CD14-positive monocyte (primary cell): ENCODE measurements around the gene INPP4B. TPM values are rescaled to one million over a fixed set of nuclear protein-coding genes. Genes with fewer than 3 reads are reported as not detected.

Source experiments
- DNase-seq, 3 donors: peaks; one replicate each; pipeline ENCODE4 v3.0.0-alpha.2; 2011 to 2022
- H2AFZ ChIP-seq: 2 replicates; pipeline ENCODE4 v1.6.0; 2012; ENCODE audit warnings: mild to moderate bottlenecking, low read depth, low read length, inconsistent platforms; ENCODE audit not compliant: insufficient read depth, poor library complexity, severe bottlenecking
- H3K27ac ChIP-seq, 2 donors: 1 replicate in 1 of 2; 2 replicates in 1 of 2; pipeline ENCODE4 v1.5.1; 2012 to 2013; ENCODE audit warnings: low read length in 2 of 2, control low read depth in 1 of 2, inconsistent platforms in 1 of 2, low read depth in 1 of 2, mild to moderate bottlenecking in 1 of 2
- H3K27me3 ChIP-seq, 2 donors: one replicate each; pipeline versions ENCODE4 v1.6.0 to v1.6.1; 2011 to 2013; ENCODE audit warnings: low read length in 2 of 2; ENCODE audit not compliant: control insufficient read depth in 2 of 2, insufficient read depth in 2 of 2
- H3K36me3 ChIP-seq, 2 donors: replicated peaks in 1 of 2; 1 replicate in 1 of 2; 2 replicates in 1 of 2; pipeline versions ENCODE4 v1.5.1 to v1.6.1; 2012 to 2013; ENCODE audit warnings: low read length in 2 of 2, control low read depth in 1 of 2, inconsistent platforms in 1 of 2, mild to moderate bottlenecking in 1 of 2; ENCODE audit not compliant: insufficient read depth in 2 of 2, control insufficient read depth in 1 of 2
- H3K4me1 ChIP-seq, 2 donors: 1 replicate in 1 of 2; 2 replicates in 1 of 2; pipeline versions ENCODE4 v1.5.1 to v1.6.1; 2012 to 2013; ENCODE audit warnings: low read length in 2 of 2, control low read depth in 1 of 2, inconsistent platforms in 1 of 2, mild to moderate bottlenecking in 1 of 2, moderate library complexity in 1 of 2; ENCODE audit not compliant: insufficient read depth in 2 of 2, control insufficient read depth in 1 of 2
- H3K4me2 ChIP-seq: replicated peaks from 2 replicates; pipeline ENCODE3; 2012; ENCODE audit warnings: low read length, moderate library complexity, mild to moderate bottlenecking; ENCODE audit not compliant: poor library complexity, severe bottlenecking; ENCODE audit errors: extremely low read depth
- H3K4me3 ChIP-seq, 3 experiments: fragments of 200-600 bp in 1 of 3; sonication (generic) in 1 of 3; replicated peaks in 1 of 3; 1 replicate in 2 of 3; 2 replicates in 1 of 3; pipeline ENCODE4 v1.5.1; 2011 to 2013; ENCODE audit warnings: low read length in 3 of 3, mild to moderate bottlenecking in 3 of 3, control low read depth in 2 of 3, low read depth in 2 of 3, inconsistent platforms in 1 of 3, moderate library complexity in 1 of 3
- H3K79me2 ChIP-seq: 2 replicates; pipeline ENCODE4 v1.6.0; 2012; ENCODE audit warnings: mild to moderate bottlenecking, control low read depth, inconsistent platforms, low read length, moderate library complexity; ENCODE audit not compliant: insufficient read depth
- H3K9ac ChIP-seq: 2 replicates; pipeline ENCODE4 v1.6.0; 2017; ENCODE audit warnings: low read length, mild to moderate bottlenecking; ENCODE audit not compliant: insufficient read depth, poor library complexity, severe bottlenecking
- H3K9me3 ChIP-seq, 2 donors: replicated peaks in 1 of 2; 1 replicate in 1 of 2; 2 replicates in 1 of 2; pipeline versions ENCODE4 v1.5.1 to v1.6.1; 2012 to 2013; ENCODE audit warnings: low read length in 2 of 2, control low read depth in 1 of 2; ENCODE audit not compliant: control insufficient read depth in 1 of 2, insufficient read depth in 1 of 2
- H4K20me1 ChIP-seq: 2 replicates; pipeline ENCODE4 v1.6.0; 2012; ENCODE audit warnings: mild to moderate bottlenecking, low read length, control low read depth, moderate library complexity; ENCODE audit not compliant: insufficient read depth
- H3K27ac Mint-ChIP-seq, 7 donors: one replicate each; pipeline ENCODE4 v1.8.0; 2020; ENCODE audit warnings: mild to moderate bottlenecking in 7 of 7, mixed read lengths in 7 of 7, moderate library complexity in 6 of 7, inconsistent platforms in 2 of 7
- H3K27me3 Mint-ChIP-seq, 3 donors: one replicate each; pipeline ENCODE4 v1.8.0; 2021 to 2022; ENCODE audit warnings: low read depth in 3 of 3, mild to moderate bottlenecking in 3 of 3, mixed read lengths in 3 of 3, moderate library complexity in 3 of 3, inconsistent platforms in 1 of 3
- H3K36me3 Mint-ChIP-seq, 2 donors: one replicate each; pipeline ENCODE4 v1.8.0; 2020; ENCODE audit warnings: mixed read lengths in 2 of 2, inconsistent platforms in 1 of 2, mild to moderate bottlenecking in 1 of 2
- H3K4me1 Mint-ChIP-seq: one replicate; pipeline ENCODE4 v1.8.0; 2020; ENCODE audit warnings: mild to moderate bottlenecking, mixed read lengths
- H3K4me3 Mint-ChIP-seq, 2 donors: one replicate each; pipeline ENCODE4 v1.8.0; 2020; ENCODE audit warnings: mild to moderate bottlenecking in 2 of 2, mixed read lengths in 2 of 2, moderate library complexity in 1 of 2
- H3K9me3 Mint-ChIP-seq, 7 donors: one replicate each; pipeline ENCODE4 v1.8.0; 2020 to 2022; ENCODE audit warnings: mixed read lengths in 7 of 7, mild to moderate bottlenecking in 6 of 7, moderate library complexity in 6 of 7, inconsistent platforms in 2 of 7
- WGBS: methylation state at CpG from one replicate; pipeline ENCODE4 v1.1.5; 2013; ENCODE audit warnings: missing lambda C conversion rate; ENCODE audit not compliant: insufficient coverage; 5-methylcytosine and 5-hydroxymethylcytosine counted together
- intact Hi-C, 2 donors: fragments of 100-400 bp; cut with micrococcal nuclease; formaldehyde crosslinking; loops; one replicate each; pipeline versions ENCODE4 v1.15.0 to v1.15.1; 2023
- polyA plus RNA-seq, 3 donors: library from polyadenylated mRNA; depleted of rRNA in 1 of 3; unstranded in 2 of 3; stranded (reverse) in 1 of 3; fragments of 300-500 nt in 2 of 3; fragments of >200 nt in 1 of 3; fragmentation: Illumina TruSeq in 2 of 3; gene quantifications; 1 replicate in 2 of 3; 2 replicates in 1 of 3; pipeline ENCODE4 v1.2.3, GENCODE V29; 2012 to 2021
- TF ChIP-seq, protein P1 (sequence below): fragments of 200-600 bp; IDR thresholded peaks from one replicate; pipeline ENCODE4 v1.8.0; 2022; ENCODE audit warnings: antibody characterized with exemption, mild to moderate bottlenecking

Gene INPP4B
- polyA plus RNA-seq, 3 donors = 0.13 to 0.38 (median 0.22) TPM

DNA sequence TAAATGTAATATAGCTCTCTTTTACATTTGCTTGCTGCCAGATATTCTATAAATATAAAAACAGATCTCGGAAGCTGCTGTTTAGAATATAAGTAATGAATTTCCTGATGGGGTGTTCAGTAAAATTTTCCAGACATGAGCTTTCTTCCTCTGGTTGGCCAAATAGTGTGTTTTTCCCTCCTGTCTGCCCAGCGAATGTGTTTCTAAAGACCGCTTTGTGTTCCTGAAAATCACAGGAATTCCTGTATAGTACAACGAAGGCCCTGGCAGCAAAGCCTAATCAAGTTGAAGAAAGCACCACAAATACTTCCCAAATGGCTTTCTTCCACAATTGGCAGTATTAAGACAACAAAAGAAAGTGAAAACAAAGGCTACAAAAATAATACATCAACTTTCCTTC is 494.1 kb downstream of the INPP4B start:
- Mint-ChIP-seq H3K27me3 (no peaks in the 10 kb centered on the region), H3K9me3 (no peaks in the 10 kb centered on the region), H3K4me1 (peaks cover 13% of the 10 kb centered on the region), H3K36me3 (no peaks in the 10 kb centered on the region), H3K27ac (no peak overlapping the region), H3K4me3 (peak overlapping the region in 1 of 2 donors; percentile 28)
- H3K27ac ChIP-seq = no peak overlapping the region
- TF ChIP-seq, protein P1, sequence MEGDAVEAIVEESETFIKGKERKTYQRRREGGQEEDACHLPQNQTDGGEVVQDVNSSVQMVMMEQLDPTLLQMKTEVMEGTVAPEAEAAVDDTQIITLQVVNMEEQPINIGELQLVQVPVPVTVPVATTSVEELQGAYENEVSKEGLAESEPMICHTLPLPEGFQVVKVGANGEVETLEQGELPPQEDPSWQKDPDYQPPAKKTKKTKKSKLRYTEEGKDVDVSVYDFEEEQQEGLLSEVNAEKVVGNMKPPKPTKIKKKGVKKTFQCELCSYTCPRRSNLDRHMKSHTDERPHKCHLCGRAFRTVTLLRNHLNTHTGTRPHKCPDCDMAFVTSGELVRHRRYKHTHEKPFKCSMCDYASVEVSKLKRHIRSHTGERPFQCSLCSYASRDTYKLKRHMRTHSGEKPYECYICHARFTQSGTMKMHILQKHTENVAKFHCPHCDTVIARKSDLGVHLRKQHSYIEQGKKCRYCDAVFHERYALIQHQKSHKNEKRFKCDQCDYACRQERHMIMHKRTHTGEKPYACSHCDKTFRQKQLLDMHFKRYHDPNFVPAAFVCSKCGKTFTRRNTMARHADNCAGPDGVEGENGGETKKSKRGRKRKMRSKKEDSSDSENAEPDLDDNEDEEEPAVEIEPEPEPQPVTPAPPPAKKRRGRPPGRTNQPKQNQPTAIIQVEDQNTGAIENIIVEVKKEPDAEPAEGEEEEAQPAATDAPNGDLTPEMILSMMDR = no peak
- H4K20me1 ChIP-seq = no peaks in the 10 kb centered on the region
- peak overlapping the region; percentile 31 for H2AFZ ChIP-seq
- no peaks in the 10 kb centered on the region for H3K79me2 ChIP-seq
- no peaks in the 10 kb centered on the region for H3K36me3 ChIP-seq
- no peak overlapping the region for H3K4me3 ChIP-seq
- no peaks in the 10 kb centered on the region for H3K27me3 ChIP-seq
- H3K4me1 ChIP-seq = no peaks in the 10 kb centered on the region
- intact Hi-C loops = no loop called here
- H3K9ac ChIP-seq = no peak overlapping the region
- no peaks in the 10 kb centered on the region for H3K9me3 ChIP-seq
- WGBS = 19% methylated on average over 3 of the region's 4 CpGs
- DNase-seq = no peak
- no peak overlapping the region for H3K4me2 ChIP-seq

DNA sequence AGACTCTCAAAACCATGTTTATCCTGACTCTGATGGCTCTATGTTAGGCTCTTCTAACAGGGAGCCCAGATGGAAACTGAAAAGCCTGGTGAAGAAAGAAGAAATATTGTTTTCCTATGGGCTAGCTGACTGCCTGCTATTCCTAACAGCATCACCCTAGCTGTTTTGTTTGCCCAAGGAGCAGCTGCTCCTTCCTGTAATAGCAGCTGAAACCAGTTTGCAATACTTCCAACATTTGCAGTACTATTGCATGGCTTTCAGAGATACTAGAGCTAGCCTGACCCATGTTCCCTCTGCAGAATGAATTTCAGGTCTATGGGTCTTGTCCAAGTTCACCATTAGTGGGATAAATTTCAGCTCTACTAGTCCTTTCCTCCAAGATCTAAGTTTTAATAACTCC is 495.2 kb downstream of the INPP4B start:
- H3K9me3 ChIP-seq = no peaks in the 10 kb centered on the region
- H3K27me3 Mint-ChIP-seq = no peaks in the 10 kb centered on the region
- intact Hi-C loops = no loop called here
- H3K27ac Mint-ChIP-seq = no peak overlapping the region
- H3K27ac ChIP-seq = no peak overlapping the region
- H3K36me3 ChIP-seq = no peaks in the 10 kb centered on the region
- no peak overlapping the region for H2AFZ ChIP-seq
- H4K20me1 ChIP-seq = no peaks in the 10 kb centered on the region
- no peak overlapping the region for H3K4me2 ChIP-seq
- no peaks in the 10 kb centered on the region for H3K36me3 Mint-ChIP-seq
- TF ChIP-seq, protein P1 = no peak
- H3K9ac ChIP-seq = no peak overlapping the region
- H3K9me3 Mint-ChIP-seq = no peaks in the 10 kb centered on the region
- no peaks in the 10 kb centered on the region for H3K79me2 ChIP-seq
- peaks cover 13% of the 10 kb centered on the region for H3K4me1 Mint-ChIP-seq
- no peak overlapping the region for H3K4me3 Mint-ChIP-seq
- no peak for DNase-seq
- no peaks in the 10 kb centered on the region for H3K27me3 ChIP-seq
- H3K4me3 ChIP-seq = no peak overlapping the region
- no peaks in the 10 kb centered on the region for H3K4me1 ChIP-seq
